ENCODE data around the gene NOL4.

DNA sequence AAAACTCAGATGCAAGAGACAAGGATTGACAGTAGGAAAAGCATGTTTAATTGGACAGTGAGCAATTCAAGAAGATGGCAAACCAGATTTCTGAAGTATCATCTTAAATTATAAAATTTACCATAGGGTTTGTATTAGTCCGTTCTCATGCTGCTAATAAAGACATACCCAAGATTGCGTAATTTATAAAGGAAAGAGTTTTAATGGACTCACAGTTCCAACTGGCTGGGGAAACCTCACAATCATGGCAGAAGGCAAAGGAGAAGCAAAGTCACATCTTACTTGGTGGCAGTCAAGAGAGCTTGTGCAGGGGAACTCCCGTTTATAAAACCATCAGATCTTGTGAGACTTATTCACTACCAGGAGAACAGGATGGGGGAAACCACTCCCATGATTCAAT lies 24.0 kb upstream of the NOL4 start:
- TF ChIP-seq MAFK (IDR thresholded peaks at IDR 0.05; ENCODE audit: low read depth, low read length) (no peak), YY1 (IDR thresholded peaks at IDR 0.05; ENCODE audit: low read depth, low read length) (no peak), POLR2A (IDR thresholded peaks at IDR 0.05; ENCODE audit: control extremely low read depth in 1 of 2, low read depth in 2 of 2, low read length in 2 of 2) (no peak), RXRA (IDR thresholded peaks at IDR 0.05; ENCODE audit: insufficient read depth, low read depth, low read length) (no peak), RNF2 (IDR thresholded peaks at IDR 0.05; ENCODE audit: borderline replicate concordance, low read depth, low read length, missing control alignments, poor library complexity, severe bottlenecking) (no peak), JUN (IDR thresholded peaks at IDR 0.05; ENCODE audit: low read depth, low read length) (no peak)
- TF ChIP-seq, protein P1, sequence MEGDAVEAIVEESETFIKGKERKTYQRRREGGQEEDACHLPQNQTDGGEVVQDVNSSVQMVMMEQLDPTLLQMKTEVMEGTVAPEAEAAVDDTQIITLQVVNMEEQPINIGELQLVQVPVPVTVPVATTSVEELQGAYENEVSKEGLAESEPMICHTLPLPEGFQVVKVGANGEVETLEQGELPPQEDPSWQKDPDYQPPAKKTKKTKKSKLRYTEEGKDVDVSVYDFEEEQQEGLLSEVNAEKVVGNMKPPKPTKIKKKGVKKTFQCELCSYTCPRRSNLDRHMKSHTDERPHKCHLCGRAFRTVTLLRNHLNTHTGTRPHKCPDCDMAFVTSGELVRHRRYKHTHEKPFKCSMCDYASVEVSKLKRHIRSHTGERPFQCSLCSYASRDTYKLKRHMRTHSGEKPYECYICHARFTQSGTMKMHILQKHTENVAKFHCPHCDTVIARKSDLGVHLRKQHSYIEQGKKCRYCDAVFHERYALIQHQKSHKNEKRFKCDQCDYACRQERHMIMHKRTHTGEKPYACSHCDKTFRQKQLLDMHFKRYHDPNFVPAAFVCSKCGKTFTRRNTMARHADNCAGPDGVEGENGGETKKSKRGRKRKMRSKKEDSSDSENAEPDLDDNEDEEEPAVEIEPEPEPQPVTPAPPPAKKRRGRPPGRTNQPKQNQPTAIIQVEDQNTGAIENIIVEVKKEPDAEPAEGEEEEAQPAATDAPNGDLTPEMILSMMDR (IDR thresholded peaks at IDR 0.05; ENCODE audit: control extremely low read depth in 1 of 3, insufficient read depth in 1 of 3, low read depth in 1 of 3, low read length in 3 of 3): no peak
